NCI-H526 (cell line): ENCODE data around the gene UGGT2.
"Not testable (repeated sequence)": the region's sequence is repeated elsewhere in the genome, so short reads cannot be mapped to it uniquely, and the experiment has no call there.

Experiments used
- DNase-seq, 2 experiments: peaks; one replicate each; lab custom pipeline; 2025; lab: John Stamatoyannopoulos, UW

UGGT2 gene

GRCh38 chr13:96046449-96047126, 6.6 kb downstream of the UGGT2 start:
- DNase-seq, result not testable (repeated sequence)

- DNase-seq, result peak; percentile 45 to 47
These were observed 9.0 kb downstream of the UGGT2 start for GRCh38 chr13:96044238-96044637.

GRCh38 chr13:96041326-96042110, 11.7 kb downstream of the UGGT2 start:
- peak in 1 of 2 experiments; percentile 32 for DNase-seq

- DNase-seq, result no peak
These were observed 16.7 kb downstream of the UGGT2 start for GRCh38 chr13:96036515-96036914.

GRCh38 chr13:96034662-96035061, 18.5 kb downstream of the UGGT2 start:
- DNase-seq, result no peak

- no peak for DNase-seq
These were observed 19.8 kb downstream of the UGGT2 start for GRCh38 chr13:96033220-96034015.

GRCh38 chr13:96032717-96033116, 20.5 kb downstream of the UGGT2 start:
- DNase-seq, result no peak

GRCh38 chr13:96029002-96029401, 24.2 kb downstream of the UGGT2 start:
- no peak for DNase-seq

GRCh38 chr13:96027496-96027895, 25.7 kb downstream of the UGGT2 start:
- no peak for DNase-seq

- no peak for DNase-seq
These were observed 27.9 kb downstream of the UGGT2 start for GRCh38 chr13:96025283-96025682.

GRCh38 chr13:96020931-96021330, 32.3 kb downstream of the UGGT2 start:
- no peak for DNase-seq

- peak; percentile 73 to 88 for DNase-seq
These were observed 33.0 kb downstream of the UGGT2 start for GRCh38 chr13:96020155-96020575.

- no peak for DNase-seq
These were observed 35.1 kb downstream of the UGGT2 start for GRCh38 chr13:96018135-96018534.

GRCh38 chr13:96011291-96011872, 41.8 kb downstream of the UGGT2 start:
- DNase-seq, result no peak

- DNase-seq, result peak in 1 of 2 experiments; percentile 18
These were observed 49.9 kb downstream of the UGGT2 start for GRCh38 chr13:96003304-96003703.

- no peak for DNase-seq
These were observed 50.7 kb downstream of the UGGT2 start for GRCh38 chr13:96002322-96003131.

- no peak for DNase-seq
These were observed 53.1 kb downstream of the UGGT2 start for GRCh38 chr13:96000069-96000468.

GRCh38 chr13:95987841-95988240, 65.4 kb downstream of the UGGT2 start:
- no peak for DNase-seq

GRCh38 chr13:95982144-95982543, 71.1 kb downstream of the UGGT2 start:
- peak; percentile 89 to 95 for DNase-seq

- not testable (repeated sequence) for DNase-seq
These were observed 80.5 kb downstream of the UGGT2 start for GRCh38 chr13:95972651-95973050.

GRCh38 chr13:95970878-95971277, 82.3 kb downstream of the UGGT2 start:
- no peak for DNase-seq
